WTC11 (cell line): ENCODE data around the gene RPL9. TPM values are rescaled to one million over a fixed set of nuclear protein-coding genes. Genes with fewer than 3 reads are reported as not detected.
A peak's percentile ranks its signal among the peaks of the same experiment; 100 is the strongest.

Experiments
- ATAC-seq: fragments of 200-7000 bp; cut with Tn5 transposase; 2 replicates; pipeline ENCODE4 v1.10.0; 2021; ENCODE audit warnings: mild to moderate bottlenecking, moderate library complexity
- CTCF ChIA-PET: fragments of 300-600 bp; sonication (Branson Sonifier 250); formaldehyde crosslinking; loops from one replicate; lab custom pipeline; 2021; ENCODE audit warnings: antibody characterized with exemption; lab: Charles Lee
- POLR2A ChIA-PET: fragments of 350-600 bp; sonication (Branson Sonifier 250); formaldehyde crosslinking; loops from one replicate; lab custom pipeline; 2021; ENCODE audit warnings: antibody characterized with exemption; lab: Charles Lee
- DNase-seq: peaks from one replicate; pipeline ENCODE4 v3.0.0; 2021; ENCODE audit warnings: low spot score
- H3K27ac Mint-ChIP-seq: 2 replicates; pipeline ENCODE4 v1.8.0; 2021; ENCODE audit warnings: mixed read lengths
- H3K27me3 Mint-ChIP-seq: 2 replicates; pipeline ENCODE4 v1.8.0; 2021; ENCODE audit warnings: low read depth, mild to moderate bottlenecking, moderate library complexity, mixed read lengths
- H3K36me3 Mint-ChIP-seq: 2 replicates; pipeline ENCODE4 v1.8.0; 2021; ENCODE audit warnings: mixed read lengths
- H3K4me1 Mint-ChIP-seq: 2 replicates; pipeline ENCODE4 v1.8.0; 2022; ENCODE audit warnings: mixed read lengths
- H3K4me3 Mint-ChIP-seq: 2 replicates; pipeline ENCODE4 v1.8.0; 2021; ENCODE audit warnings: mild to moderate bottlenecking, moderate library complexity, mixed read lengths
- H3K9me3 Mint-ChIP-seq: 2 replicates; pipeline ENCODE4 v1.8.0; 2021; ENCODE audit warnings: mixed read lengths
- AR ChIP-seq: fragments of 250-450 bp; sonication (Bioruptor Pico); IDR thresholded peaks from 2 replicates; pipeline ENCODE4 v1.9.0; 2021; ENCODE audit warnings: mild to moderate bottlenecking
- E2F5 ChIP-seq: sonication (generic); formaldehyde crosslinking; IDR thresholded peaks from 2 replicates; pipeline ENCODE4 v1.8.1; 2022; ENCODE audit warnings: mild to moderate bottlenecking, moderate library complexity, missing genetic modification reagents
- EMX1 ChIP-seq: fragments of 250-450 bp; sonication (Bioruptor Pico); IDR thresholded peaks from 2 replicates; pipeline ENCODE4 v1.8.0; 2021; ENCODE audit warnings: mild to moderate bottlenecking
- ERG ChIP-seq: fragments of 250-450 bp; sonication (Bioruptor Pico); IDR thresholded peaks from 2 replicates; pipeline ENCODE4 v1.8.0; 2021; ENCODE audit warnings: mild to moderate bottlenecking
- HMGXB4 ChIP-seq: sonication (generic); formaldehyde crosslinking; IDR thresholded peaks from 2 replicates; pipeline ENCODE4 v1.8.1; 2023; ENCODE audit warnings: mild to moderate bottlenecking, moderate library complexity, missing genetic modification reagents
- JAZF1 ChIP-seq: fragments of 250-450 bp; sonication (Bioruptor Pico); IDR thresholded peaks from 2 replicates; pipeline ENCODE4 v1.9.0; 2021; ENCODE audit warnings: moderate library complexity, mild to moderate bottlenecking, inconsistent platforms
- NFATC4 ChIP-seq: fragments of 250-450 bp; sonication (Bioruptor Pico); IDR thresholded peaks from 2 replicates; pipeline ENCODE4 v1.9.0; 2021; ENCODE audit warnings: mild to moderate bottlenecking
- OVOL2 ChIP-seq: fragments of 250-450 bp; sonication (Bioruptor Pico); IDR thresholded peaks from 2 replicates; pipeline ENCODE4 v1.9.0; 2021; ENCODE audit warnings: mild to moderate bottlenecking, borderline replicate concordance
- PRRX2 ChIP-seq: fragments of 250-450 bp; sonication (Bioruptor Pico); IDR thresholded peaks from 2 replicates; pipeline ENCODE4 v1.8.0; 2021; ENCODE audit warnings: mild to moderate bottlenecking
- STAT6 ChIP-seq: sonication (generic); formaldehyde crosslinking; conservative IDR thresholded peaks from 2 replicates; pipeline ENCODE4 v1.8.1; 2023; ENCODE audit warnings: mild to moderate bottlenecking, low read depth, missing genetic modification reagents, moderate library complexity
- TP53 ChIP-seq: sonication (generic); formaldehyde crosslinking; IDR thresholded peaks from 2 replicates; pipeline ENCODE4 v1.8.1; 2023; ENCODE audit warnings: mild to moderate bottlenecking, missing genetic modification reagents
- ZBTB43 ChIP-seq: sonication (generic); formaldehyde crosslinking; IDR thresholded peaks from 2 replicates; pipeline ENCODE4 v1.8.1; 2023; ENCODE audit warnings: mild to moderate bottlenecking, missing genetic modification reagents
- ZNF416 ChIP-seq: fragments of 250-450 bp; sonication (Bioruptor Pico); IDR thresholded peaks from 2 replicates; pipeline ENCODE4 v1.9.0; 2021; ENCODE audit warnings: mild to moderate bottlenecking, inconsistent platforms
- ZNF512 ChIP-seq: sonication (generic); formaldehyde crosslinking; IDR thresholded peaks from 2 replicates; pipeline ENCODE4 v1.8.1; 2022; ENCODE audit warnings: missing genetic modification reagents, borderline replicate concordance
- ZNF671 ChIP-seq: fragments of 250-450 bp; sonication (Bioruptor Pico); IDR thresholded peaks from 2 replicates; pipeline ENCODE4 v1.8.0; 2021; ENCODE audit warnings: mild to moderate bottlenecking
- total RNA-seq: library from RNA; stranded (reverse); gene quantifications from 3 replicates; pipeline ENCODE4 v1.2.3, GENCODE V29; 2021

Gene RPL9
- total RNA-seq, 1 experiment from 2014 or later = 1,191 TPM

GRCh38 chr4:39451423-39452023, 7.2 kb downstream of the RPL9 start:
- H3K4me3 Mint-ChIP-seq = no peak overlapping the region
- TF ChIP-seq ZBTB43 (CRISPR knock-in tag) = no peak
- TF ChIP-seq TP53 (CRISPR knock-in tag) = no peak
- peak; percentile 54 for TF ChIP-seq ZNF671 (CRISPR knock-in tag)
- TF ChIP-seq NFATC4 (CRISPR knock-in tag) = peak; percentile 79; the same call in 1 of the 2 replicates
- peak; percentile 82; the same call in 1 of the 2 replicates for TF ChIP-seq AR
- TF ChIP-seq ZNF512 (CRISPR knock-in tag) = no peak
- no peak for TF ChIP-seq STAT6 (CRISPR knock-in tag)
- TF ChIP-seq HMGXB4 (CRISPR knock-in tag) = no peak
- 0 out of 2 replicates have a peak, but pooled peaks have one; percentile 16 for TF ChIP-seq ERG
- peak; percentile 83 for TF ChIP-seq EMX1 (CRISPR knock-in tag)
- TF ChIP-seq PRRX2 (CRISPR knock-in tag) = peak; percentile 91
- no peak for TF ChIP-seq JAZF1 (CRISPR knock-in tag)
- CTCF ChIA-PET = no interaction called here
- H3K36me3 Mint-ChIP-seq = peaks cover 59% of the 10 kb centered on the region
- 0 out of 2 replicates have a peak, but pooled peaks cover 1% of the 10 kb centered on the region for H3K27me3 Mint-ChIP-seq
- peak overlapping the region; percentile 91 for H3K27ac Mint-ChIP-seq
- H3K4me1 Mint-ChIP-seq = peaks cover 27% of the 10 kb centered on the region
- ATAC-seq (no peak), DNase-seq (no peak)
- H3K9me3 Mint-ChIP-seq = no peaks in the 10 kb centered on the region
- POLR2A ChIA-PET = no interaction called here

- ATAC-seq = no peak
- H3K36me3 Mint-ChIP-seq = peaks cover 50% of the 10 kb centered on the region
- no peaks in the 10 kb centered on the region for H3K9me3 Mint-ChIP-seq
- peaks cover 31% of the 10 kb centered on the region for H3K4me1 Mint-ChIP-seq
- 0 out of 2 replicates have a peak, but pooled peaks cover 2% of the 10 kb centered on the region for H3K27me3 Mint-ChIP-seq
- TF ChIP-seq E2F5 (CRISPR knock-in tag) (no peak), ZNF416 (CRISPR knock-in tag) (peak; percentile 59; the same call in 1 of the 2 replicates), OVOL2 (CRISPR knock-in tag) (no peak)
- TF ChIP-seq, all 79 proteins: peak for 1
- Mint-ChIP-seq H3K4me3 (no peak overlapping the region), H3K27ac (peak overlapping the region; percentile 91)
- ChIA-PET POLR2A (interaction anchor here (0.7 kb wide), 1 partner anchor 8 kb away, joined by 7 read pairs; the partner anchor contains the start of genes LIAS and RPL9), CTCF (no interaction called here)
- no peak for DNase-seq
Observed at GRCh38 chr4:39450618-39451017, 8.1 kb downstream of the RPL9 start.
